HG02759 (cell line): ENCODE measurements around the gene IL22RA2.

Source experiments
- ATAC-seq: cut with Tn5 transposase; IDR thresholded peaks from one replicate; pipeline ENCODE4 v1.9.1; 2021; ENCODE audit warnings: mild to moderate bottlenecking, moderate library complexity; ENCODE audit not compliant: unreplicated experiment

The IL22RA2 gene

GRCh38 chr6:137197684-137198645 is 24.5 kb upstream of the IL22RA2 start:
- ATAC-seq, result no peak

- ATAC-seq, result no peak
Measured at GRCh38 chr6:137193256-137194070, 20.0 kb upstream of the IL22RA2 start.

GRCh38 chr6:137192821-137193220 is 19.4 kb upstream of the IL22RA2 start:
- ATAC-seq, result no peak

GRCh38 chr6:137191670-137192069 is 18.2 kb upstream of the IL22RA2 start:
- ATAC-seq, result no peak

- no peak for ATAC-seq
Measured at GRCh38 chr6:137191236-137191635, 17.8 kb upstream of the IL22RA2 start.

- no peak for ATAC-seq
Measured at GRCh38 chr6:137190583-137191094, 17.2 kb upstream of the IL22RA2 start.

GRCh38 chr6:137188855-137189254 is 15.4 kb upstream of the IL22RA2 start:
- no peak for ATAC-seq

GRCh38 chr6:137185290-137185689 is 11.8 kb upstream of the IL22RA2 start:
- no peak for ATAC-seq

GRCh38 chr6:137182654-137183073 is 9.2 kb upstream of the IL22RA2 start:
- no peak for ATAC-seq

GRCh38 chr6:137181891-137182653 is 8.6 kb upstream of the IL22RA2 start:
- no peak for ATAC-seq

GRCh38 chr6:137177611-137178010 is 4.2 kb upstream of the IL22RA2 start:
- ATAC-seq, result no peak

- ATAC-seq, result no peak
Measured at GRCh38 chr6:137176729-137177128, 3.3 kb upstream of the IL22RA2 start.

- ATAC-seq, result no peak
Measured at GRCh38 chr6:137175868-137176245, 2.4 kb upstream of the IL22RA2 start.

GRCh38 chr6:137175157-137175867 is 1.9 kb upstream of the IL22RA2 start:
- ATAC-seq, result no peak

GRCh38 chr6:137172734-137173431 is 561 bp downstream of the IL22RA2 start:
- ATAC-seq, result no peak

- peak; percentile 61 for ATAC-seq
Measured at GRCh38 chr6:137171824-137172733, 1.4 kb downstream of the IL22RA2 start.

GRCh38 chr6:137171053-137171374 is 2.4 kb downstream of the IL22RA2 start:
- no peak for ATAC-seq

GRCh38 chr6:137170266-137171052 is 3.0 kb downstream of the IL22RA2 start:
- no peak for ATAC-seq
